Pancreas (tissue), 10 donors: ENCODE results near the gene SSBP3. TPM values are rescaled to one million over a fixed set of nuclear protein-coding genes. Genes with fewer than 3 reads are reported as not detected.
A peak's percentile ranks its signal among the peaks of the same experiment; 100 is the strongest.

Experiments used
- ATAC-seq, 4 donors: fragments of 200-7000 bp; cut with Tn5 transposase; one replicate each; pipeline versions ENCODE4 v1.8.0 to v1.9.1; 2020; ENCODE audit warnings: mild to moderate bottlenecking in 4 of 4, moderate library complexity in 4 of 4
- DNase-seq, 6 donors: peaks; one replicate each; pipeline ENCODE4 v3.0.0-alpha.2; 2020
- FAIRE-seq: peaks from 2 replicates; lab custom pipeline; 2012; peaks lifted over from hg19 to GRCh38; lab: Jason Lieb, UNC
- H3K27ac ChIP-seq, 4 donors: fragments of 200-600 bp; sonication (generic); 1 replicate in 3 of 4; 2 replicates in 1 of 4; pipeline versions ENCODE4 v1.5.0 to v1.8.0; 2020
- H3K27me3 ChIP-seq, 4 donors: fragments of 200-600 bp; one replicate each; pipeline ENCODE4 v1.8.0; 2021
- H3K36me3 ChIP-seq, 3 donors: fragments of 200-600 bp; sonication (generic) in 1 of 3; one replicate each; pipeline versions ENCODE4 v1.5.0 to v1.8.0; 2020 to 2021
- H3K4me1 ChIP-seq, 3 donors: fragments of 200-600 bp; one replicate each; pipeline ENCODE4 v1.8.0; 2021
- H3K4me3 ChIP-seq, 4 donors: fragments of 200-600 bp; sonication (generic) in 2 of 4; one replicate each; pipeline versions ENCODE4 v1.5.0 to v1.8.0; 2020 to 2021
- H3K9me3 ChIP-seq, 4 donors: fragments of 200-600 bp; one replicate each; pipeline ENCODE4 v1.8.0; 2021
- CTCF ChIP-seq, 4 donors: fragments of 200-600 bp; sonication (generic) in 3 of 4; IDR thresholded peaks; one replicate each; pipeline versions ENCODE4 v1.5.0 to v1.8.0; 2021; ENCODE audit warnings: antibody characterized with exemption in 4 of 4
- WGBS, 2 donors: extraction: QIAGEN DNeasy Blood & Tissue Kit; methylation state at CpG; one replicate each; pipeline ENCODE4 v1.1.7; 2013; 5-methylcytosine and 5-hydroxymethylcytosine counted together
- intact Hi-C, 3 donors: fragments of 100-400 bp; cut with DNase I; formaldehyde crosslinking; loops; one replicate each; pipeline versions ENCODE4 v1.11.1 to v1.14.2; 2022
- polyA plus RNA-seq, 2 donors: library from polyadenylated mRNA; stranded (reverse); fragments of 200-250 nt; gene quantifications; one replicate each; pipeline ENCODE4 v1.2.3, GENCODE V29; 2013
- total RNA-seq, 6 donors: library from RNA; stranded (reverse); fragmentation: NEBNext Ultra II Directional in 4 of 6; extraction: Animal tissue kit (Norgen Biotek cat#: 25700) in 4 of 6; gene quantifications; one replicate each; pipeline versions ENCODE4 v1.2.1 to v1.2.4, GENCODE V29; 2021 to 2023
- donor health status: healthy with polysubstance abuse.
- donor health status: DM: no; HTN: no; CAD: no; lungs with moderate emphysema.
- donor health status: DM: no; HTN: no; CAD: no.
- donor health status: control.
- donor health status: control.
- donor health status: Bipolar disorder and iron deficiency.
- donor health status: DM: yes; HTN: yes; CAD: no.
- donor health status: DM: no; HTN: no; CAD: no.
- donor health status: DM: no; HTN: no; CAD: no.
- donor health status: DM: yes; HTN: yes; CAD: no.

The SSBP3 gene
- total and polyA plus RNA-seq, 8 donors: 16.4 to 31.0 (median 22.9) TPM

GRCh38 chr1:54397090-54397591 is 9.1 kb downstream of the SSBP3 start:
- TF ChIP-seq CTCF (IDR thresholded peaks at IDR 0.05): no peak
- H3K4me1 ChIP-seq: peaks cover 5 to 23% (median 12%) of the 10 kb centered on the region in 3 donors
- FAIRE-seq: no peak
- WGBS, 2 donors: 11 to 25% methylated on average over 5 of the region's 5 CpGs
- no peaks in the 10 kb centered on the region for H3K9me3 ChIP-seq
- peak overlapping the region in 1 of 4 donors; percentile 29 for H3K27ac ChIP-seq
- DNase-seq: peak in 3 of 6 donors; percentile 37 to 56 (median 51)
- no peak overlapping the region for H3K4me3 ChIP-seq
- ATAC-seq: peak; percentile 53 to 86 (median 75)
- no peaks in the 10 kb centered on the region for H3K27me3 ChIP-seq
- intact Hi-C loops: loop anchor here in 2 of 3 donors (10.0 kb wide), 2 partner anchors 62 to 112 kb away; no protein-coding TSS in a partner anchor
- H3K36me3 ChIP-seq: peaks cover 0 to 12% (median 0%) of the 10 kb centered on the region in 3 donors

GRCh38 chr1:54396261-54396933 is 9.8 kb downstream of the SSBP3 start:
- peak overlapping the region in 2 of 4 donors; percentile 15 to 22 for H3K27ac ChIP-seq
- no peak overlapping the region for H3K4me3 ChIP-seq
- 17 to 18% methylated on average over 8 of the region's 8 CpGs for WGBS, 2 donors
- no peak for DNase-seq
- no peaks in the 10 kb centered on the region for H3K27me3 ChIP-seq
- H3K4me1 ChIP-seq: peaks cover 0 to 16% (median 12%) of the 10 kb centered on the region in 3 donors
- TF ChIP-seq CTCF (IDR thresholded peaks at IDR 0.05): no peak
- no peak for FAIRE-seq
- ATAC-seq: peak; percentile 61 to 75 (median 68)
- peaks cover 0 to 12% (median 0%) of the 10 kb centered on the region in 3 donors for H3K36me3 ChIP-seq
- no peaks in the 10 kb centered on the region for H3K9me3 ChIP-seq
- intact Hi-C loops: loop anchor here in 2 of 3 donors (10.0 kb wide), 2 partner anchors 62 to 112 kb away; no protein-coding TSS in a partner anchor

- Histone ChIP-seq H3K36me3 (peaks cover 0 to 12% (median 0%) of the 10 kb centered on the region in 3 donors), H3K27me3 (no peaks in the 10 kb centered on the region), H3K9me3 (no peaks in the 10 kb centered on the region), H3K4me1 (peaks cover 0 to 16% (median 12%) of the 10 kb centered on the region in 3 donors), H3K4me3 (no peak overlapping the region), H3K27ac (no peak overlapping the region)
- no peak for TF ChIP-seq CTCF (IDR thresholded peaks at IDR 0.05)
- DNase-seq: no peak
- WGBS, 2 donors: 88 to 92% methylated on average over 11 of the region's 11 CpGs
- intact Hi-C loops: loop anchor here in 2 of 3 donors (10.0 kb wide), 2 partner anchors 61 to 111 kb away; no protein-coding TSS in a partner anchor
- no peak for ATAC-seq
- FAIRE-seq: no peak
Observed at GRCh38 chr1:54395281-54395934, 10.8 kb downstream of the SSBP3 start.

- H3K27me3 ChIP-seq: no peaks in the 10 kb centered on the region
- H3K27ac ChIP-seq: no peak overlapping the region
- ATAC-seq (no peak), DNase-seq (no peak), FAIRE-seq (no peak)
- H3K9me3 ChIP-seq: no peaks in the 10 kb centered on the region
- H3K36me3 ChIP-seq: peaks cover 0 to 8% (median 0%) of the 10 kb centered on the region in 3 donors
- H3K4me3 ChIP-seq: no peak overlapping the region
- intact Hi-C loops: loop anchor here in 2 of 3 donors (10.0 kb wide), 2 partner anchors 59 to 109 kb away; no protein-coding TSS in a partner anchor
- peaks cover 0 to 16% (median 12%) of the 10 kb centered on the region in 3 donors for H3K4me1 ChIP-seq
- 85 to 87% methylated on average over 4 of the region's 4 CpGs for WGBS, 2 donors
- TF ChIP-seq CTCF (IDR thresholded peaks at IDR 0.05): no peak
Observed at GRCh38 chr1:54394104-54394503, 12.1 kb downstream of the SSBP3 start.
